ENCODE measurements around the gene HOXA3. TPM values are rescaled to one million over a fixed set of nuclear protein-coding genes. Genes with fewer than 3 reads are reported as not detected.

The HOXA3 gene
- total and polyA plus RNA-seq, 2 of the 13 experiments (the other 11 are each of a cell fraction or from before 2014, with no cell fraction given): 2.9 to 4.6 TPM

GRCh38 chr7:27130540-27131389 is 21.6 kb downstream of the HOXA3 start, which contains the start of gene HOXA4 (continued):
- TF ChIP-seq ZNF841 (CRISPR knock-in tag; IDR thresholded peaks at IDR 0.05; ENCODE audit: borderline replicate concordance): no peak
- TF ChIP-seq NFE2L2 (IDR thresholded peaks at IDR 0.05; ENCODE audit: low read length): no peak
- no peak for TF ChIP-seq KLF9 (CRISPR knock-in tag; IDR thresholded peaks at IDR 0.05; ENCODE audit: low read depth)
- no peak for TF ChIP-seq STAG1 (CRISPR knock-in tag; IDR thresholded peaks at IDR 0.05)
- TF ChIP-seq ZXDC (CRISPR knock-in tag; IDR thresholded peaks at IDR 0.05): no peak
- TF ChIP-seq ZC3H4 (CRISPR knock-in tag; IDR thresholded peaks at IDR 0.05; ENCODE audit: borderline replicate concordance): no peak; the same call in 1 of the 2 replicates
- TF ChIP-seq ARID4A (CRISPR knock-in tag; IDR thresholded peaks at IDR 0.05; ENCODE audit: borderline replicate concordance): peak; percentile 81; the same call in 1 of the 2 replicates
- TF ChIP-seq HNRNPK (IDR thresholded peaks at IDR 0.05; ENCODE audit: low read depth, low read length, poor library complexity, severe bottlenecking): peak; percentile 95
- peak; percentile 16; the same call in 1 of the 2 replicates for TF ChIP-seq TOPORS (CRISPR knock-in tag; IDR thresholded peaks at IDR 0.05)
- TF ChIP-seq FOXP1 (IDR thresholded peaks at IDR 0.05): no peak
- TF ChIP-seq FOXP1 (CRISPR knock-in tag; IDR thresholded peaks at IDR 0.05): peak; percentile 26; the same call in 1 of the 2 replicates
- TF ChIP-seq ZNF512 (CRISPR knock-in tag; IDR thresholded peaks at IDR 0.05): no peak
- no peak for TF ChIP-seq ZNF510 (CRISPR knock-in tag; IDR thresholded peaks at IDR 0.05; ENCODE audit: low read depth)
- TF ChIP-seq ZNF547 (CRISPR knock-in tag; IDR thresholded peaks at IDR 0.05): peak; percentile 84
- no peak for TF ChIP-seq SRSF4 (IDR thresholded peaks at IDR 0.05; ENCODE audit: low read depth, low read length, poor library complexity, severe bottlenecking)
- no peak for TF ChIP-seq ZC3H13 (CRISPR knock-in tag; IDR thresholded peaks at IDR 0.05)
- peak; percentile 93 for TF ChIP-seq NFYB (CRISPR knock-in tag; IDR thresholded peaks at IDR 0.05)
- TF ChIP-seq ZMYM3 (CRISPR knock-in tag; IDR thresholded peaks at IDR 0.05): no peak
- TF ChIP-seq ZFP62 (CRISPR knock-in tag; IDR thresholded peaks at IDR 0.05): no peak
- TF ChIP-seq ZIK1 (CRISPR knock-in tag; IDR thresholded peaks at IDR 0.05; ENCODE audit: borderline replicate concordance, low read depth): no peak
- no peak for TF ChIP-seq ZSCAN29 (CRISPR knock-in tag; conservative IDR thresholded peaks at IDR 0.05)
- TF ChIP-seq HOXD1 (CRISPR knock-in tag; IDR thresholded peaks at IDR 0.05): no peak

Data from HepG2 (cell line).